Lung microvascular endothelial cell (primary cell): Measurements from ENCODE around the gene VKORC1L1. TPM values are rescaled to one million over a fixed set of nuclear protein-coding genes. Genes with fewer than 3 reads are reported as not detected.
"Not testable (repeated sequence)": the region's sequence is repeated elsewhere in the genome, so short reads cannot be mapped to it uniquely, and the experiment has no call there.

Experiments
- DNase-seq, 2 donors: peaks; one replicate each; pipeline versions ENCODE4 v3.0.0 to v3.0.0-alpha.2; 2010; ENCODE audit warnings: low read depth in 2 of 2
- total RNA-seq: library from RNA; depleted of rRNA; stranded (reverse); fragments of >200 nt; gene quantifications from 2 replicates; pipeline ENCODE4 v1.2.1, GENCODE V29; 2014

VKORC1L1 gene
- total RNA-seq, 1 donor from 2014 or later = 35.5 TPM

GRCh38 chr7:65937296-65937695, 64.4 kb downstream of the VKORC1L1 start:
- no peak for DNase-seq

DNA sequence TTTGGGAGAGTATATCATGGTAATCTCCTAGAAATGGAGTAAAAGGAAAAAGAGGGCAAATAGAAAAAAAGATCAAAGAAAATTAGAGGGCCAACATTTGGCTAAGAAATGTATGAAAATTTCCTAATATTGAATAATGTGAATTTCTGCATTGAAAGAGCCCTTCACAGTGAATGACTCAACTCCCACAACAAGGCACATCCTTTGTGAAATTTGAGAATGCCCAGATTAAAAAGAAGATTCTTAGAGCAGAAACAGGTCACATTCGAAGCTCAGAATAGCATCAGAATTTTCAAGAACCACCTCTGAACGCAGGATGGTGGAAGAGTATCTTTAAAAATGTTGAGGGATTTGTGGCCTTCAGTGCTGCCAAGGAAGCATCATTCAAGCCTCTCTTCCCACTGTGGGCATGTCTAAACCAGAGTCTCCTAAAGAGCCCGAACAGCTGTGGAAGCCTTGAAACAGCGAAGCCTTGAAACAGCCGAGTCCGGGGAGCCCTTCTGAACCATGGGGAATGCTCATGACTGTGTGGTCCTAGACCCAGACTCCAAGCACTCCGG, 65.5 kb downstream of the VKORC1L1 start:
- no peak for DNase-seq

- not testable (repeated sequence) for DNase-seq
Observed at GRCh38 chr7:65945787-65946186, 72.9 kb downstream of the VKORC1L1 start.

DNA sequence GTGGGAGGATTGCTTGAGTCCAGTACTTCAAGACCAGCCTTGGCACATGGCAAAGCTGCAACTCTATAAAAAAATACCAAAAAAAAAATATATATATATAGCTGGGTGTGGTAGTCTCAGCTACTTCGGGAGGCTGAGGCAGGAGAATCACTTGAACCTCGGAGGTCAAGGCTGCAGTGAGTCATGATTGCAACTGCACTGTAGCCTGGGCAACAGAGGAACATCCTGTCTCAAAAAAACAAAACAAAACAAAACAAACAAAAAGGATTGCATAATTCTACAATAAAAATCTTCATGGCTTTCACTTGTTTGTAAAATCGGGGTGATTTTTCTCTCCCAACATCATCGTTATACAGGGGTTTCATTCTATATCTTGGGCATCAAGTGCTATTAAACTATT, 74.0 kb downstream of the VKORC1L1 start:
- peak; percentile 71 to 78 for DNase-seq

DNA sequence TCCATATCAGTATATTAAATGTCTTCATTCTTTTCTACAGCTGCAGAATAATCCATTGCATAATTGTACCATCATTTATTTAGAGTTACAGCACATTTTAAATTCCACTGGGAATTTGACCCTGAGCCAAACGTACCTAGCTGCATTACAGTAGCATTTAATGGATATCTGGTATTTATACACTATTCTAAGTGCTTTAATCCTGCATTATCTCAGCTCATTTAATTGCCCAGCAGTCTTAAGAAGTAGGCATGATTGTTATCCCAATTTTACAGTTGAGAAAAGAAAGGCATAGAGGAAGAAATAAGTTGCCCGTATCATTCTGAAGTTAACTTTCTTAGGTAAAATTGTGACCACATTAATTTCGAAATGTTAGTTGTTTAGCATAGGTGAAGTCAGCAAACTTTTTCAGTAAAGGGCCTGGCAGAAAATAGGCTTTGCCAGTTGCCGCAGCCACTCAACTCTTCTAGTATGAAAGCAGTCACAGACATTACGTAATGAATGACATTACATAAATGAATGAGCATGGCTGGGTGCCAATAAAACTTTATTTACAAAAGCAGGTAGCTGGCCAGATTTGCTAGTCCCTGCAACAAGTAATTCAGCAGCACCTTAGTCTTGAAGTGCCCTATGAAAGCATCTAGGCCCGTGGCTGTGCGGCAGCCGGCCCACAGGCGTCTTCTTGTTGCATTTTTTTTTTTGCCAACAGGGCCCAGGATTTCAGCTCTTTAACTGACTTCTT, 79.1 kb downstream of the VKORC1L1 start:
- DNase-seq = peak in 1 of 2 donors; percentile 36

DNA sequence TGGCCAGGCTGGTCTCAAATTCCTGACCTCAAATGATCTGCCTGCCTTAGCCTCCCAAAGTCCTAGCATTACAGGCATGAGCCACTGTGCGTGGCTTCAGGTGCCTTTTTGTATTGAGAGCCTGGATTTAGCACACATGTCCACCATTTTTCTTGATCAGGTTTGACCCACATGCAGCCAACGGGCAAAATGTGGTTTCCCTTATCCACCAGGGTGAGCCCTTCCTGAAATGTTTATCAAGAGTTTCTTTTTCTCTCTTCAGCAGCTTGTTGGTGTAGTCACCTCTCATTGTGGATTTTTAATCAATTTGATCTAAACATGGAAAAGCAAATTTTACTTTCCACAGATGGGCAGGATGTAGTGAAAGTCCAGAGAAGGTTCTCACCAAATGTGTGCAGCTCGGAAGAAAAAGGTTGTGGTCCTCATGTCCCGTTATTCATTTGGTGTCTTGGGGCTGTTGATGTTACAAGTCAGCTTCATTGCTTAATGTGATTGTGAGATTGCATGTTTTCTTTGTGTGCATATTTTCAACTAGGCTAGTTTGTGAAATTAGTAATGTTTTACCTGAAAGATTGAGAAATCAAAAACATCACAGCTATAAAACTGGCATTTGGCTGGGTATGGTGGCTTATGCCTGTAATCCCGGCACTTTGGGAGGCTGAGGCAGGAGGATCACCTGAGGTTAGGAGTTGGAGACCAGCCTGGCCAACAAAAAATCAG, 80.3 kb downstream of the VKORC1L1 start:
- no peak for DNase-seq

- DNase-seq = no peak
Observed at GRCh38 chr7:65953890-65954450, 81.1 kb downstream of the VKORC1L1 start.

- no peak for DNase-seq
Observed at GRCh38 chr7:65955718-65956117, 82.8 kb downstream of the VKORC1L1 start.

- DNase-seq = no peak
Observed at GRCh38 chr7:65960351-65961074, 87.6 kb downstream of the VKORC1L1 start.

GRCh38 chr7:65962033-65962432, 89.2 kb downstream of the VKORC1L1 start:
- DNase-seq = no peak

DNA sequence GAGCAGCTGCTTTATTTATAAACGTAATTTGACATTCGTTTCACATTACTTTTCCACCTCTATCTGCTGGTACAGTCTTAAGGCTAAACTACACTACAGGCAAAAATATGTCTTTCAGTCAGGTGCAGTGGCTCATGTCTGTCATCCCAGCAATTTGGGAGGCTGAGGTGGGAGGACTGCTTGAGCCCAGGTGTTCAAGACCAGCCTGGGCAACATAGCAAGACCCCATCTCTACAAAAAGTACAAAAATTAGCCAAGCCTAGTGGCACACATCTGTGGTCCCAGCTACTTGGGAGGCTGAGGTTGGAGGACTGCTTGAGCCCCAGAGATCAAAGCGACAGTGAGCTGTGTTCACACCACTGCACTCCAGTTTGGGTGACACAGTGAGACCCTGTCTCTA, 91.8 kb downstream of the VKORC1L1 start:
- DNase-seq = not testable (repeated sequence)

- DNase-seq = no peak
Observed at GRCh38 chr7:65966146-65966545, 93.3 kb downstream of the VKORC1L1 start.

GRCh38 chr7:65967361-65968155, 94.7 kb downstream of the VKORC1L1 start:
- DNase-seq = no peak

GRCh38 chr7:65968256-65969185, 95.6 kb downstream of the VKORC1L1 start:
- DNase-seq = no peak

DNA sequence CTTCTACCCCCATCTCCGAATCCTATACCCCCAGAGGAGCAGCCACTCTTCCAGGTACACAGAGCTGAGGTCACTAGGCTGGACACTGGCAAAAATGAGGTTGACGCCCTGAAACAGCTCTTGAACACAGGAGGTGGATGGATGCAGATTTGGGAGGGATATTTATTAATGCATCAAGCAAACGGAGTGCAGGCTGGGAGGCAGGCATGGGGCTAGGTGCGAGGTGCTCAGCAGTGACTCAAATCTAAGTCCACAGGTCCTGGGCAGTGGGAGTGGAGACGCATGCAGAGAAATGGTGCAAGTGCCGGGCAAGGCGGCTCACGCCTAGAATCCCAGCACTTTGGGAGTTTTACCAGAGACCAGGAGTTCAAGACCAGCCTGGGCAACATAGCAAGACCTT, 98.1 kb downstream of the VKORC1L1 start:
- no peak for DNase-seq

DNA sequence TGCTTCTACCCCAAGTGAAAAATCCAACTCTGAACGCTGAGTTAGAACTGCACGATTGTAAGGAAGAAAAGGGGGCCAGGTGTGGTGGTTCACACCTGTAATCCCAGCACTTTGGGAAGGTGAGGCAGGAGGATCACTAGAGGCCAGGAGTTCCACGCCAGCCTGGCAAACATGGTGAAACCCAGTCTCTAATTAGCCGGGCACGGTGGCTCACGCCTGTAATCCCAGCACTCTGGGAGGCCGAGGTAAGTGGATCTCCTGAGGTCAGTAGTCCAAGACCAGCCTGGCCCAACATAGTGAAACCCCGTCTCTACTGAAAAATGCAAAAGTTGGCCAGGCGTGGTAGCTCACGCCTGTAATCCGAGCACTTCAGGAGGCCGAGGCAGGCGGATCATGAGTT, 100.1 kb downstream of the VKORC1L1 start:
- DNase-seq = no peak

- DNase-seq = no peak
Observed at GRCh38 chr7:65974191-65974801, 101.4 kb downstream of the VKORC1L1 start.

DNA sequence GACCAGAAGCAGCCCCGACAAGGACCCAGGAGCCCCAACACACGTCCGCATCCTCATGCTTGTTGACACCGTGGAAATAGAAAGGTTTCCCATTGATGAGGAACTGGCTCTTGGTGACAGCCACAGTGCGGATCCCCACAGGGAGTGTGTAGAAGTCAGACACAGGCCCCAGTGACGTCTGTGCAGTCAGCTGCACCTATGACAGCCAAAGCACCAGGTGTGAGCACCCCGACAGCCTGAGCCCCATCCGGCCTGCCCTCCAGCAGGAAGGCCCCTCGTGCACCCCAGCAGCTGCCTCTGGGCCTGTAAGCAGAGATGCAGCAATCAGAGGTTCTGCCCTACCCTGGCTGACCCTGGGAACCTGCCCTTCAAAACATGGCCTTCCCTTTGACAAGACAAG, 102.0 kb downstream of the VKORC1L1 start:
- no peak for DNase-seq

GRCh38 chr7:65975814-65976445, 103.1 kb downstream of the VKORC1L1 start:
- DNase-seq = no peak
